Measurements from ENCODE around the gene HOXB8. TPM values are rescaled to one million over a fixed set of nuclear protein-coding genes. Genes with fewer than 3 reads are reported as not detected.

Gene HOXB8
- 64.8 TPM for total RNA-seq

GRCh38 chr17:48615047-48615962, at the start of gene HOXB8:
Gene HOXB8, minus strand, starts transcription at chr17:48615292. Its CDS starts 588 bp downstream, at chr17:48614704.

DNA sequence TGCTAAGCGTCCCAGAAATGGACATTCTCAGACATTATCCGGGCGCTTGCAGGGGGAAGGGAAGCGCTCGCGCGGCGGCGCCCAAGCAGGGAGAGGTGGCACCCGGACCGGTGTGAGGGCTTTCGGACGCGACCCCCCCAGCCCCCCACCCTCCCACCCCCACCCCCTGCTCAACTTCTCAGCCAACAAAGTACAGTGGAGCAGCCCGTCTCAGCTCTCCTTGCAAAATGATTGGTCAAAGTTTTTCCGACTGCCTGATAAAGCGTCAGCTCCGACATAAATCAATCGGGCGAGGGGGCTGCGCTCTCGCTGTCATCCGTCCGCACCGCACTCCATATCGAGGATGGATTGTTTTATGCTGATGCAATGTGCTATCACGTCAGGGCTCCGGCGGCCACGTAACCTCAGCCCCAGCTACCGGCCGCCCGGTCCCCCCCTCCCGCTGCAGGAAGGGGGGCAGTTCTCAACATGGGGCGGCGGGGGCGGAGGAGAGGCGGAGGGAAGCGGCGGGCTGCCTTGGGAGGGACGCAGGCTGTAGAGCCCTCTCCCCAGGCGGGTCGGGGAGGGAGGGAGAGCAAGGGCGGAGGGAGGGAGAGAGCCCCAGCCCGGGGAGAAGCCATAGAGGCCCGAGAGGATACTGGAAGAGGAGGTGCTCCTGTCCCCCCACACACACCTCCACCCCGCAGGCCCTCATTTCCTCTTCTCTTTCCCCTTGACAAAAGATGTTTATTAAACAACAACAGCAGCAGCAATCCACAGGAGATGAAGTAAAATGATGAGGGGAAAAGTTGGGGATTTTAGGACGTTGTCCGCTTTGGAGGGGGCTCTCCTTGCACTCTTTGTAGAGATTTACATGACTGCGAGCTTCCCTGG, 11.4 kb upstream of the HOXB8 start, which contains the start of gene HOXB9:
HOXB9 (minus strand) TSS at position 114 of the 873 bp plus-strand sequence; CDS start at position 25, 89 bp downstream.

DNA sequence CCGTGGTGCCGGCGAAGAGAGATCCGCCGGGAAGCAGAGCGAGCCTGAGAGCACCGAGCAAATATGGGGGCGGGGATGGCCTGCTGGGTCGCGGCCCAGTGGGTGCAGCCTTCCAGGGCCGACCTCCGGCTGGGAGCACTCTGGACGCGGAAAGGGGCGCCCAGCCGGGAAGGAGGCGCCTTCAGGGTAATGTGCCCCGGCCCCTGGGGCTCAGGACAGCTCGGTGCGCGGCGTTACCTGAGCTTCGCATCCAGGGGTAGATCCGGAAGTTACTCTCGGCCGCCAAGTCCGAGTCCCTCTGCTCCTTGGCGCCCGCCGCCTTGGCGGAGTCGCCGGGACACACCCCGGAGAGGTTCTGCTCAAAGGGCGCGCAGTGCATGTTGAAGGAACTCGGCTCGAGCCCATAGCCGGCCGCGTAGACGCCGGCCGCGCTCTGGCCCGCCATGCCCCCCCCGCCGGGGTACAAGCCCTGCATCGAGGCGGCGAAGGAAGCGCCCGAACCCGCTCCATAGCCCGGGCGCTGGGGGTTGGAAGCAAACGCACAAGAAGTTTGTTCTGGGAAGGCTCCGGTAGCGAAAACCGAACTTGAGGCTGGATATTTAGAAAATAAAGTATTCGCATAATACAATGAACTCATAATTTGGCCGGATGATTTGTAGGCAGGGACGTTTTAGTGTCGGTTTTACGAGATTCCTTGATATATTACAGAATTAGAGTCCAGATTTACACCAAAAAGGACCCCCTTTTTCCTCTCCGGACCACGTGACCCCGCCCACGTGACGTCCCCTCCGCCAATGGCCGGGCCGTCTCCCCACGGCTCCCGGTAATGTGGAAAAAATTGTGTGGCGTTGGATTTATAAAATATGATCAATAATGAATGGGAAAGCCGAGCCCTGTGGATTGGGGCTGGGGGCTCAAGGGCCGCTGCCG, 4.5 kb downstream of the HOXB8 start, which contains the start of gene HOXB7:
HOXB7 (minus strand) TSS at position 736 of the 930 bp plus-strand sequence; CDS start at position 637, 99 bp downstream.

GRCh38 chr17:48604770-48605329, 10.2 kb downstream of the HOXB8 start, which contains the start of gene HOXB6:
Gene HOXB6, minus strand, starts transcription at chr17:48604986. Its CDS starts 6,836 bp downstream, at chr17:48598150.

GRCh38 chr17:48593126-48593829, 21.8 kb downstream of the HOXB8 start, which contains the start of gene HOXB5:
Gene HOXB5, minus strand, starts transcription at chr17:48593779. Its CDS starts 97 bp downstream, at chr17:48593682.

GRCh38 chr17:48589831-48590606, 25.1 kb downstream of the HOXB8 start, which contains the start of gene HOXB3:
Gene HOXB3, minus strand, starts transcription at chr17:48590241. Its CDS starts 37,767 bp downstream, at chr17:48552474.

GRCh38 chr17:48577946-48578615, 37.0 kb downstream of the HOXB8 start, which contains the start of gene HOXB4:
Gene HOXB4, minus strand, starts transcription at chr17:48578350. Its CDS starts 31 bp downstream, at chr17:48578319.

Small RNA genes lying within 50 kb of the gene (small RNA-seq; reads per million reads assigned to genes)
- 0.83 reads per million, percentile 79 among the genes with 10 or more reads in this experiment for gene MIR196A1 (ENCODE audit: low replicate concordance)

Other genes with a start within 250 kb of the HOXB8 start
- gene SKAP1, start 185.1 kb downstream of the HOXB8 start, total RNA-seq: 7.3 TPM
- not detected for gene HOXB1, start 84.3 kb downstream of the HOXB8 start, total RNA-seq
- 39.4 TPM for gene HOXB2, start 70.2 kb downstream of the HOXB8 start, total RNA-seq
- 14.2 TPM for gene HOXB4, start 36.9 kb downstream of the HOXB8 start, total RNA-seq
- gene HOXB3, start 25.1 kb downstream of the HOXB8 start, total RNA-seq: 79.5 TPM
- 3.7 TPM for gene HOXB5, start 21.5 kb downstream of the HOXB8 start, total RNA-seq
- gene HOXB6, start 10.3 kb downstream of the HOXB8 start, total RNA-seq: 70.7 TPM
- 15.4 TPM for gene HOXB7, start 4.3 kb downstream of the HOXB8 start, total RNA-seq
- 20.3 TPM for gene HOXB9, start 11.1 kb upstream of the HOXB8 start, total RNA-seq
- gene PRAC1, start 107.2 kb upstream of the HOXB8 start, total RNA-seq: not detected
- gene PRAC2, start 107.9 kb upstream of the HOXB8 start, total RNA-seq: not detected
- not detected for gene HOXB13, start 113.5 kb upstream of the HOXB8 start, total RNA-seq
- gene TTLL6, start 201.9 kb upstream of the HOXB8 start, total RNA-seq: 0.41 TPM
- 40.2 TPM for gene CALCOCO2, start 215.7 kb upstream of the HOXB8 start, total RNA-seq